GM12865 (cell line): ENCODE results near the gene DLG3.
A peak's percentile ranks its signal among the peaks of the same experiment; 100 is the strongest.

Experiments used
- DNase-seq: peaks from one replicate; pipeline ENCODE4 v3.0.0; 2010; ENCODE audit warnings: low read depth
- H3K4me3 ChIP-seq: 2 replicates; pipeline ENCODE4 v1.5.1; 2011; ENCODE audit warnings: mild to moderate bottlenecking, low read depth, low read length, control low read depth
- TF ChIP-seq, protein P1 (sequence below): IDR thresholded peaks from 2 replicates; pipeline ENCODE4 v1.5.1; 2011; ENCODE audit warnings: low read length, control low read depth, low read depth, inconsistent platforms; ENCODE audit not compliant: insufficient read depth; ENCODE audit errors: missing control alignments

DLG3 gene

DNA sequence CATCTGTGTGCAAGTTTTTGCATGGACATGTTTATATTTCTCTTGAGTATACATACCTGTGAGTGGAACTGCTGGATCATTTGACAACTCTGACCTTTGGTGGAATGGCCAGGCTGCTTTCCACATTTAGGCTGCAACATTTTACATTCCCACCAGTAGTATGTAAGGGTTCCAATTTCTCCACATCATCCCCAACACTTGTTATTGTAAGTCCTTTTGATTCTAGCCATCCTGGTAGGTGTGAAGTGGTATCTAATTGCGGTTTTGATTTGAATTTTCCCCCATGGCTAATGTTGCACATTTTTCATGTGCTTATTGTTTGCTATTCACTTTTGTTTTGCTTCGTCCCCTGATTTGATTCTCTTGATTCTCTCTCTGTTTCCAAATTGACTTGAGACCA lies 16.4 kb downstream of the DLG3 start:
- no peak overlapping the region for H3K4me3 ChIP-seq
- DNase-seq: no peak
- TF ChIP-seq, protein P1, sequence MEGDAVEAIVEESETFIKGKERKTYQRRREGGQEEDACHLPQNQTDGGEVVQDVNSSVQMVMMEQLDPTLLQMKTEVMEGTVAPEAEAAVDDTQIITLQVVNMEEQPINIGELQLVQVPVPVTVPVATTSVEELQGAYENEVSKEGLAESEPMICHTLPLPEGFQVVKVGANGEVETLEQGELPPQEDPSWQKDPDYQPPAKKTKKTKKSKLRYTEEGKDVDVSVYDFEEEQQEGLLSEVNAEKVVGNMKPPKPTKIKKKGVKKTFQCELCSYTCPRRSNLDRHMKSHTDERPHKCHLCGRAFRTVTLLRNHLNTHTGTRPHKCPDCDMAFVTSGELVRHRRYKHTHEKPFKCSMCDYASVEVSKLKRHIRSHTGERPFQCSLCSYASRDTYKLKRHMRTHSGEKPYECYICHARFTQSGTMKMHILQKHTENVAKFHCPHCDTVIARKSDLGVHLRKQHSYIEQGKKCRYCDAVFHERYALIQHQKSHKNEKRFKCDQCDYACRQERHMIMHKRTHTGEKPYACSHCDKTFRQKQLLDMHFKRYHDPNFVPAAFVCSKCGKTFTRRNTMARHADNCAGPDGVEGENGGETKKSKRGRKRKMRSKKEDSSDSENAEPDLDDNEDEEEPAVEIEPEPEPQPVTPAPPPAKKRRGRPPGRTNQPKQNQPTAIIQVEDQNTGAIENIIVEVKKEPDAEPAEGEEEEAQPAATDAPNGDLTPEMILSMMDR: no peak

DNA sequence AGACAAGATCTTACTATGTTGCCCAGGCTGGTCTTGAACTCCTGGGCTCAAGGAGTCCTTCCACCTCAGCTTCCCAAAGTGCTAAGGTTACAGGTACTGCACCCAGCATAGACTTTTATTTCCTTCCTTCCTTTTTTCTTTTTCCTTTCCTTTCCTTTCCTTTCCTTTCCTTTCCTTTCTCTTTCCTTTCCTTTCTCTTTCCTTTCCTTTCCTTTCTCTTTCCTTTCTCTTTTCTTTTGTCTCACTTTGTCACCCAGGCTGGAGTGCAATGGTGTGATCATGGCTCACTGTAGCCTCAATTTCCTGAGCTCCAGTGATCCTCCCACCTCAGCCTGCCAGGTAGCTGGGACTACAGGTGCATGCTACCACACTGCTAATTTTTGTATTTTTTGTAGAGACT lies 19.4 kb downstream of the DLG3 start:
- DNase-seq: no peak
- H3K4me3 ChIP-seq: no peak overlapping the region
- TF ChIP-seq, protein P1: no peak

DNA sequence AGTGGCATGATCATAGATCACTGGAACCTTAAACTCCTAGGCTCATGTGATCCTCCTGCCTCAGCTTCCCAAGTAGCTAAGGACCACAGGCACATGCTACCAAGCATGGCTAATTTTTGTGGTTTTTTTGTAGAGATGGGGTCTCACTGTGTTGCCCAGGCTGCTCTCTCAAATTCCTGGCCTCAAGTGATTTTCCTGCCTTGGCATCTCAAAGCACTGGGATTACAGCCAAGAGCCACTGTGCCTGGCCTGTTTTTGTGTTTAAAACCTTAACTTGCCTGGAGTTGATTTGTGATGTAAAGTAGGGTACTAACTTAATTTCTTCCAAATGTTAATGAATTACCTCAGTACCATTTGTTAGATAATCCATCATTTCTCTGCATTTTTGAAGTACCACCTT lies 22.3 kb downstream of the DLG3 start:
- TF ChIP-seq, protein P1: no peak
- H3K4me3 ChIP-seq: no peak overlapping the region
- no peak for DNase-seq

DNA sequence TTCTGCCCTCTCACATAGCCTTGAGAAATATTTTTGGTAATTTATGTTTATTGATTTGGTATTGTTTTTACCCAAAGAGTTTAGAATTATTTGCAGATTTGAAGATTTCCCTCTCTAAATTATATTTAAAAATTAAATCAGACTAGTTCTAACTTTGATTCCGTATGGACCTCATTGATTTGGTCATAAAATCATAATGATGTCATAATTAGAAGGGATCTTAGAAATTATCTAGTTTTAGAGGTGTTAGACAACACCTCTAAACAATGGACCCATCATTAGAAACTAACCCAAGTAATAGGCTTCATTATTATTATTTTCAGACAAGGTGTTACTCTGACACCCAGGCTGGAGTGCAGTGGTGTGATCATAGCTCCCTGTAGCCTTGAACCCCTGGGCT lies 24.1 kb downstream of the DLG3 start:
- H3K4me3 ChIP-seq: no peak overlapping the region
- TF ChIP-seq, protein P1: no peak
- DNase-seq: no peak

DNA sequence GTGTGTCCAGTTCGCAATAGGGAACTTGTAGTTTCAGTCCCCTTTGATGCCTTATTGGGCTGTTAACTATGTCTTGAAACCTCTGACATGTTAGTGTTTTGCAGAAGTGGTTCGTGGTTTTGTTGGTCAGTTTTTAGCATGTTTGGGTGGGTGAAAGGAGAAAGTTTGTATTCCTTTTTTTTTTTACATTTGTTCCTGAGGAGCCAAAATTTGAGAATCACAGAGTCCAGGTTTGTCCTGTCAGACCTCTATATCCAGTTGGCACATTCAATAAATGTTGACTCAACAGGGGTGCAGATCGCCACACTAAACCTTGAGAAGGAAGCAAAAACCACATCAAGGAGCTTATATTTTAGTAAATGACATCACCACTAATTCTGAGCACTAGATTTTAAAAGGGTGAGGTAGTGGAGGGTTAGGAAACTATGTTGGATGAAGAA lies 26.2 kb downstream of the DLG3 start:
- DNase-seq: peak; percentile 39
- TF ChIP-seq, protein P1: no peak

DNA sequence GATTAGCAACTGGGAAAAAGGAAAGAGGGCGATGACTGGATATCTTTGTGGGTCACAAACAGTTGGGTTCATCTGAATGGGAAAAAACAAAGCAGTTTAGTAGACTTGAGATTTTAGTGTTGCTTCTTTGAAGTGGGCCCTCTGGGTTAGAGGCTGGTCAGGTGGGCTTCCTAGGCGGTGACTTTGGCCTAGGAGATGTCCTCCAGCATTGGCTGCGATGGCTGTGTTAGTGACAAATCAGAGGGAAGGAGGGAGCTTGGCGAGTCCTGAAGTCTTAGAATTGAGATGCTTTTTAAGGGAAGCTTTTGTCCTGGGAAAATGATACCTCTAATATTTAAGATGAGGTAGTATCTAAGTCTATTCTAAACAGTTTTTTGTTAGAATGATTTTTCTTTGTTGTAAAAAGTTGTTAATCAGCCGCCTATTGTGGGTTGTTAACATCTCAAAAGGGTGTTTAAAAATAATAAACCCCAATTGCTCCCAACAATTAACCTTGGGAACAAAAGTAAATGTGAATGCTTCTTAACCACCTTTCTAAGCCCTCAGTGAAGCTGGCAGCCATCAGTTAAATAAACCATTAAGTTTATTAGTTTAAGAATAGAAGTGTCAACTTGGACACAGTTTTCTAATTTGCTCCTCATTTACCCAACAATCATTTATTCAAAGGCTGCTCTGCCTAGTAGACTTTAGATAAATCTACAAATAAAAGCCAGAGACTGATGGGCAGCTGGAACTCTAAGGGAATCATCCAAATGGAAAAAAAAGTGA lies 31.7 kb downstream of the DLG3 start:
- no peak for DNase-seq
- TF ChIP-seq, protein P1: no peak
- no peak overlapping the region for H3K4me3 ChIP-seq

More for the DNA sequence above, 26.2 kb downstream of the DLG3 start:
- H3K4me3 ChIP-seq: no peak overlapping the region
